HEK293 (cell line): Measurements from ENCODE around the gene STIM2.

Experiments
- CTCF ChIA-PET: fragments of 350-600 bp; formaldehyde crosslinking; extraction: SDS; loops from one replicate; lab custom pipeline; 2021; ENCODE audit warnings: antibody characterized with exemption; lab: Yijun Ruan, JAX
- POLR2A ChIA-PET: fragments of 300-600 bp; formaldehyde crosslinking; extraction: SDS; loops from one replicate; lab custom pipeline; 2020; ENCODE audit warnings: antibody characterized with exemption, inconsistent platforms; lab: Yijun Ruan, JAX
- H3K27ac ChIP-seq: fragments of 200-500 bp; sonication (Bioruptor generic); 2 replicates; pipeline ENCODE4 v1.5.1; 2014; ENCODE audit warnings: low read depth, low read length, control low read depth, inconsistent platforms; ENCODE audit errors: extremely low read depth
- H3K36me3 ChIP-seq, 2 experiments: fragments of 200-500 bp in 1 of 2; sonication (Bioruptor generic) in 1 of 2; 1 replicate in 1 of 2; 2 replicates in 1 of 2; pipeline ENCODE4 v1.5.1; 2014 to 2017; ENCODE audit warnings: inconsistent platforms in 2 of 2, low read length in 2 of 2; ENCODE audit not compliant: control insufficient read depth in 2 of 2, insufficient read depth in 1 of 2
- H3K4me1 ChIP-seq: fragments of 200-500 bp; sonication (Bioruptor generic); 2 replicates; pipeline ENCODE4 v1.5.1; 2014; ENCODE audit warnings: mild to moderate bottlenecking, low read length, inconsistent platforms; ENCODE audit not compliant: control insufficient read depth, insufficient read depth
- H3K4me3 ChIP-seq: 2 replicates; pipeline ENCODE4 v1.5.1; 2011; ENCODE audit warnings: low read depth, mild to moderate bottlenecking, control low read depth, low read length, moderate library complexity
- H3K9me3 ChIP-seq: fragments of 200-500 bp; sonication (Bioruptor generic); 2 replicates; pipeline ENCODE4 v1.5.1; 2014; ENCODE audit warnings: low read depth, low read length, inconsistent platforms; ENCODE audit not compliant: control insufficient read depth, insufficient read depth
- HOXA7 ChIP-seq: sonication (generic); formaldehyde crosslinking; IDR thresholded peaks from 2 replicates; pipeline ENCODE4 v1.8.1; 2022; ENCODE audit warnings: missing genetic modification reagents, borderline replicate concordance
- IKZF3 ChIP-seq: fragments of 450-650 bp; IDR thresholded peaks from 2 replicates; pipeline ENCODE4 v1.5.0; 2018; ENCODE audit warnings: missing biosample characterization, mild to moderate bottlenecking, missing genetic modification characterization, moderate library complexity
- MEIS1 ChIP-seq: sonication (generic); formaldehyde crosslinking; IDR thresholded peaks from 2 replicates; pipeline ENCODE4 v1.8.1; 2022; ENCODE audit warnings: missing genetic modification reagents, mild to moderate bottlenecking, borderline replicate concordance
- REPIN1 ChIP-seq: fragments of 450-650 bp; formaldehyde crosslinking; IDR thresholded peaks from 2 replicates; pipeline ENCODE4 v1.5.1; 2017; ENCODE audit warnings: missing biosample characterization, missing genetic modification characterization, low read depth
- SP2 ChIP-seq: fragments of 450-650 bp; formaldehyde crosslinking; IDR thresholded peaks from 2 replicates; pipeline ENCODE4 v1.5.1; 2016; ENCODE audit warnings: missing biosample characterization, missing genetic modification characterization
- SP7 ChIP-seq: fragments of 450-650 bp; formaldehyde crosslinking; IDR thresholded peaks from 2 replicates; pipeline ENCODE4 v1.5.1; 2016; ENCODE audit warnings: missing biosample characterization, missing genetic modification characterization
- ZFP41 ChIP-seq: fragments of 450-650 bp; formaldehyde crosslinking; IDR thresholded peaks from 2 replicates; pipeline ENCODE4 v1.5.1; 2016; ENCODE audit warnings: missing biosample characterization, missing genetic modification characterization, borderline replicate concordance
- ZNF157 ChIP-seq: fragments of 450-650 bp; formaldehyde crosslinking; IDR thresholded peaks from 2 replicates; pipeline ENCODE4 v1.5.1; 2016; ENCODE audit warnings: missing biosample characterization, missing genetic modification characterization
- ZNF2 ChIP-seq: fragments of 450-650 bp; formaldehyde crosslinking; IDR thresholded peaks from 2 replicates; pipeline ENCODE4 v1.5.1; 2016; ENCODE audit warnings: missing biosample characterization, missing genetic modification characterization
- ZNF202 ChIP-seq: fragments of 450-650 bp; formaldehyde crosslinking; IDR thresholded peaks from 2 replicates; pipeline ENCODE4 v1.5.1; 2016; ENCODE audit warnings: missing biosample characterization, missing genetic modification characterization, borderline replicate concordance
- ZNF223 ChIP-seq: fragments of 450-650 bp; formaldehyde crosslinking; IDR thresholded peaks from 2 replicates; pipeline ENCODE4 v1.5.1; 2016; ENCODE audit warnings: missing biosample characterization, missing genetic modification characterization
- ZNF23 ChIP-seq: fragments of 450-650 bp; formaldehyde crosslinking; IDR thresholded peaks from 2 replicates; pipeline ENCODE4 v1.5.1; 2016; ENCODE audit warnings: missing biosample characterization, missing genetic modification characterization, borderline replicate concordance
- ZNF510 ChIP-seq: fragments of 450-650 bp; formaldehyde crosslinking; IDR thresholded peaks from 2 replicates; pipeline ENCODE4 v1.5.1; 2018; ENCODE audit warnings: mild to moderate bottlenecking, missing genetic modification characterization, missing biosample characterization; ENCODE audit not compliant: insufficient replicate concordance
- ZNF621 ChIP-seq: fragments of 450-650 bp; formaldehyde crosslinking; IDR thresholded peaks from 2 replicates; pipeline ENCODE4 v1.5.1; 2017; ENCODE audit warnings: missing biosample characterization, missing genetic modification characterization
- ZNF658 ChIP-seq: fragments of 450-650 bp; formaldehyde crosslinking; IDR thresholded peaks from 2 replicates; pipeline ENCODE4; 2016; ENCODE audit warnings: missing biosample characterization, missing genetic modification characterization
- ZNF660 ChIP-seq: fragments of 450-650 bp; IDR thresholded peaks from 2 replicates; pipeline ENCODE4 v1.5.1; 2018; ENCODE audit warnings: missing biosample characterization, mild to moderate bottlenecking, missing genetic modification characterization
- ZNF76 ChIP-seq: fragments of 450-650 bp; formaldehyde crosslinking; IDR thresholded peaks from 2 replicates; pipeline ENCODE4; 2016; ENCODE audit warnings: low read depth, missing biosample characterization, missing genetic modification characterization, borderline replicate concordance
- ZNF768 ChIP-seq: fragments of 450-650 bp; formaldehyde crosslinking; IDR thresholded peaks from 2 replicates; pipeline ENCODE4 v1.5.1; 2018; ENCODE audit warnings: missing biosample characterization, mild to moderate bottlenecking, missing genetic modification characterization
- TF ChIP-seq, protein P1 (sequence below): fragments of 450-650 bp; formaldehyde crosslinking; IDR thresholded peaks from 2 replicates; pipeline ENCODE4 v1.5.1; 2016; ENCODE audit warnings: missing biosample characterization, missing genetic modification characterization, borderline replicate concordance
- TF ChIP-seq, protein P2 (sequence below): fragments of 450-650 bp; formaldehyde crosslinking; IDR thresholded peaks from 2 replicates; pipeline ENCODE4 v1.5.1; 2016; ENCODE audit warnings: missing biosample characterization, missing genetic modification characterization
- TF ChIP-seq, protein P3 (sequence below): fragments of 450-650 bp; formaldehyde crosslinking; IDR thresholded peaks from 2 replicates; pipeline ENCODE4 v1.5.1; 2016; ENCODE audit warnings: missing biosample characterization, missing genetic modification characterization
- TF ChIP-seq, protein P4 (sequence below): fragments of 450-650 bp; formaldehyde crosslinking; IDR thresholded peaks from 2 replicates; pipeline ENCODE4 v1.5.1; 2016; ENCODE audit warnings: missing biosample characterization, missing genetic modification characterization

Gene STIM2

DNA sequence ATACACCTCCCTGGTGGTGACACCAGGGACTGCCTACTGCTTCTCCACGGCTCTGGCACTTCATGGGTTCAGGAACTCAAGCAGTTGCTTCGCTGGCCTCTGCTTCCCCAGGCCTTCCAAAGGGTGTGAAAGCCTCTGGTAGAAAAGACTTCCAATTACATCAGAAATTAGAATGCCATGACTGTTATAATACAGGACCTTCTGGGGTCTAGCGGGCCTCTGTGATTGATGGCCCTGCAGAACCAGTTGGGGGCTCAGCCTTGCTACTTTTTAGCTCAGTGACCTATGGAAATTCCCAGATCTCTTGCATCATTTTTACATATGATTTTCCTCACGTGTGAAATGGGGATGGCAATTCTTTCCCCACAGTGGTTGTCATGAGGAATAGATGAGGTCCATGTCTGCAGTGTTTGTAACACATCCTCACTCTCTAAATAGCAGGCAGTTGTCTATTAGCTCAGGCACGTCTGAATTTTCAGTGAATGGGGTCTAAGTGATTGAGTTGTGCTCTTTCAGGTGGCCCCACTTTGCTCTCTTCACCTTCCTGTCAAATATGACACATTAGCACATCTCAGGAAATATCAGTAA is 198.3 kb downstream of the STIM2 start:
- CTCF ChIA-PET = interaction anchor here (0.6 to 1.6 kb wide), 2 partner anchors 8 to 515 kb away, joined by 3 to 5 read pairs; no protein-coding TSS in a partner anchor
- Histone ChIP-seq H3K4me1 (no peaks in the 10 kb centered on the region), H3K9me3 (no peaks in the 10 kb centered on the region), H3K36me3 (no peaks in the 10 kb centered on the region), H3K27ac (no peak overlapping the region), H3K4me3 (no peak overlapping the region)
- POLR2A ChIA-PET = no interaction called here
- TF ChIP-seq ZNF157 (no peak), MEIS1 (CRISPR knock-in tag) (no peak), REPIN1 (tag by site-specific recombination) (no peak), ZNF202 (tag by site-specific recombination) (no peak), ZNF621 (no peak), ZNF23 (no peak), IKZF3 (tag by site-specific recombination) (no peak)
- TF ChIP-seq, protein P1, sequence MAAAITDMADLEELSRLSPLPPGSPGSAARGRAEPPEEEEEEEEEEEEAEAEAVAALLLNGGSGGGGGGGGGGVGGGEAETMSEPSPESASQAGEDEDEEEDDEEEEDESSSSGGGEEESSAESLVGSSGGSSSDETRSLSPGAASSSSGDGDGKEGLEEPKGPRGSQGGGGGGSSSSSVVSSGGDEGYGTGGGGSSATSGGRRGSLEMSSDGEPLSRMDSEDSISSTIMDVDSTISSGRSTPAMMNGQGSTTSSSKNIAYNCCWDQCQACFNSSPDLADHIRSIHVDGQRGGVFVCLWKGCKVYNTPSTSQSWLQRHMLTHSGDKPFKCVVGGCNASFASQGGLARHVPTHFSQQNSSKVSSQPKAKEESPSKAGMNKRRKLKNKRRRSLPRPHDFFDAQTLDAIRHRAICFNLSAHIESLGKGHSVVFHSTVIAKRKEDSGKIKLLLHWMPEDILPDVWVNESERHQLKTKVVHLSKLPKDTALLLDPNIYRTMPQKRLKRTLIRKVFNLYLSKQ (tag by site-specific recombination) = no peak

DNA sequence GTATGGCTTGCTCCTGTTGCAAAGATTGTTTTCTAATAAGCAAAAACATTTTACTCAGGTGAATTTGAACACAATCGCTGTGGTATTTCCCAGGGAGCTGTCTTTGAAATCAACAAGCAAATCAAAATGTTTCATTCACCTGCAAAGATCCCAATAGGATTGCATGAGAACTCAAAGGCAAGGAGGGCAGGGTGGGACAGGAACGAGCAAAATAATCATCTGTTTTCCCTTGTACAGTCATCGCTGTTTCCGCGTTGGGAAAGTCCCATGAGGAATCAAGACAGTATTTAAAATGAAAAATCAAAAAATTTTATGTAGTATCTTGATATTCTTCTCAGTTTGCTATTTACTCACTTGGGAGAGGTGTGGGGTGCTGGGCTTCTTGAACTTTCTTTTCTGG is 198.8 kb downstream of the STIM2 start:
- H3K4me3 ChIP-seq = no peak overlapping the region
- no peaks in the 10 kb centered on the region for H3K9me3 ChIP-seq
- POLR2A ChIA-PET = no interaction called here
- no peak for TF ChIP-seq ZNF768
- TF ChIP-seq ZNF658 (tag by site-specific recombination) = no peak
- TF ChIP-seq SP7 (tag by site-specific recombination) = no peak
- no peak for TF ChIP-seq SP2 (tag by site-specific recombination)
- CTCF ChIA-PET = no interaction called here
- no peak overlapping the region for H3K27ac ChIP-seq
- H3K4me1 ChIP-seq = no peaks in the 10 kb centered on the region
- H3K36me3 ChIP-seq = no peaks in the 10 kb centered on the region

DNA sequence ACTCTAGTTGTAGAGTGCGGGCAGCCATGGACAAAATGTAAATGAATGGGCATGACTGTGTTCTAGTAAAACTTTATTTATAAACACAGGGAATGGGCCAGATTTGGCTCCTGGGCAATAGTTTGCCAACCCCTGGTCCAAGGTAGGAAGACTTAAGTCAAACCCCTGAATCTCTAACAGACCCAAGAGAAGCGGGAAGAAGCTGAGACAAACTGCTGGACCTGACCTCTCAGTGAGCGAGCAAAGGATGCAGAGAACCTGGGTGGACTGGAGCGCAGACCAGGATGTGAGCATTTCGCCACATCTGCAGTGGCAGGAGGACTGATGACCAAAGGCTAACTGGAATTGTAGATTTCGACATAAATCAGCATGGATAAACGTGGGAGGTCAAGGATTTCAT is 201.6 kb downstream of the STIM2 start:
- Histone ChIP-seq H3K27ac (no peak overlapping the region), H3K4me3 (no peak overlapping the region), H3K36me3 (no peaks in the 10 kb centered on the region), H3K4me1 (no peaks in the 10 kb centered on the region), H3K9me3 (no peaks in the 10 kb centered on the region)
- ChIA-PET CTCF (no interaction called here), POLR2A (no interaction called here)
- TF ChIP-seq ZFP41 (tag by site-specific recombination) (no peak), HOXA7 (CRISPR knock-in tag) (no peak), ZNF223 (tag by site-specific recombination) (no peak), ZNF76 (tag by site-specific recombination) (no peak)

DNA sequence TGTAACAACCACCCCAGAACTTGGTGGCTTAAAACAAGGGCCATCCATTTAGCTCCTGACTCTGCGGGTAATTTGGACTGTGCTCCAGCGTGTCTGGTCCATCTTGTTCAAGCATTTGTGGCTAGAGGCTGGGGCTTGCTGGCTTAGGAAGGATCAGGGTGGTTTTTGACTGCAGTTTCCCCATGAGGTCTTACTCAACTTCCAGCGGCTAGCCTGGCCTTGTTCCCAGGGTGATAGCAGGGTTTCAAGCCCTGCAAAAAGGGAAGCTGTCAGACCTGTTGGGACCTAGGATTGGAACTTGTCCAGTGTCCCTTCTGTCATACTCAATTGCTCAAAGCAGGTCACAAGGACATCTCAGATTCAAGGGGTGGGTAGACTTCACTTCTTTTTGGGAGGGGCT is 205.9 kb downstream of the STIM2 start:
- Histone ChIP-seq H3K36me3 (no peaks in the 10 kb centered on the region), H3K27ac (no peak overlapping the region), H3K9me3 (no peaks in the 10 kb centered on the region), H3K4me3 (no peak overlapping the region), H3K4me1 (no peaks in the 10 kb centered on the region)
- CTCF ChIA-PET = interaction anchor here (1.7 kb wide), 1 partner anchor 9 kb away, joined by 5 read pairs; no protein-coding TSS in a partner anchor
- POLR2A ChIA-PET = no interaction called here
- TF ChIP-seq, protein P2, sequence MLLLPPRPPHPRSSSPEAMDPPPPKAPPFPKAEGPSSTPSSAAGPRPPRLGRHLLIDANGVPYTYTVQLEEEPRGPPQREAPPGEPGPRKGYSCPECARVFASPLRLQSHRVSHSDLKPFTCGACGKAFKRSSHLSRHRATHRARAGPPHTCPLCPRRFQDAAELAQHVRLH (tag by site-specific recombination) = no peak
- TF ChIP-seq ZNF660 (tag by site-specific recombination) (no peak), ZNF2 (no peak), ZNF510 (tag by site-specific recombination) (no peak)
- TF ChIP-seq, protein P3, sequence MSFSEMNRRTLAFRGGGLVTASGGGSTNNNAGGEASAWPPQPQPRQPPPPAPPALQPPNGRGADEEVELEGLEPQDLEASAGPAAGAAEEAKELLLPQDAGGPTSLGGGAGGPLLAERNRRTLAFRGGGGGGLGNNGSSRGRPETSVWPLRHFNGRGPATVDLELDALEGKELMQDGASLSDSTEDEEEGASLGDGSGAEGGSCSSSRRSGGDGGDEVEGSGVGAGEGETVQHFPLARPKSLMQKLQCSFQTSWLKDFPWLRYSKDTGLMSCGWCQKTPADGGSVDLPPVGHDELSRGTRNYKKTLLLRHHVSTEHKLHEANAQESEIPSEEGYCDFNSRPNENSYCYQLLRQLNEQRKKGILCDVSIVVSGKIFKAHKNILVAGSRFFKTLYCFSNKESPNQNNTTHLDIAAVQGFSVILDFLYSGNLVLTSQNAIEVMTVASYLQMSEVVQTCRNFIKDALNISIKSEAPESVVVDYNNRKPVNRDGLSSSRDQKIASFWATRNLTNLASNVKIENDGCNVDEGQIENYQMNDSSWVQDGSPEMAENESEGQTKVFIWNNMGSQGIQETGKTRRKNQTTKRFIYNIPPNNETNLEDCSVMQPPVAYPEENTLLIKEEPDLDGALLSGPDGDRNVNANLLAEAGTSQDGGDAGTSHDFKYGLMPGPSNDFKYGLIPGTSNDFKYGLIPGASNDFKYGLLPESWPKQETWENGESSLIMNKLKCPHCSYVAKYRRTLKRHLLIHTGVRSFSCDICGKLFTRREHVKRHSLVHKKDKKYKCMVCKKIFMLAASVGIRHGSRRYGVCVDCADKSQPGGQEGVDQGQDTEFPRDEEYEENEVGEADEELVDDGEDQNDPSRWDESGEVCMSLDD = no peak
- TF ChIP-seq, protein P4, sequence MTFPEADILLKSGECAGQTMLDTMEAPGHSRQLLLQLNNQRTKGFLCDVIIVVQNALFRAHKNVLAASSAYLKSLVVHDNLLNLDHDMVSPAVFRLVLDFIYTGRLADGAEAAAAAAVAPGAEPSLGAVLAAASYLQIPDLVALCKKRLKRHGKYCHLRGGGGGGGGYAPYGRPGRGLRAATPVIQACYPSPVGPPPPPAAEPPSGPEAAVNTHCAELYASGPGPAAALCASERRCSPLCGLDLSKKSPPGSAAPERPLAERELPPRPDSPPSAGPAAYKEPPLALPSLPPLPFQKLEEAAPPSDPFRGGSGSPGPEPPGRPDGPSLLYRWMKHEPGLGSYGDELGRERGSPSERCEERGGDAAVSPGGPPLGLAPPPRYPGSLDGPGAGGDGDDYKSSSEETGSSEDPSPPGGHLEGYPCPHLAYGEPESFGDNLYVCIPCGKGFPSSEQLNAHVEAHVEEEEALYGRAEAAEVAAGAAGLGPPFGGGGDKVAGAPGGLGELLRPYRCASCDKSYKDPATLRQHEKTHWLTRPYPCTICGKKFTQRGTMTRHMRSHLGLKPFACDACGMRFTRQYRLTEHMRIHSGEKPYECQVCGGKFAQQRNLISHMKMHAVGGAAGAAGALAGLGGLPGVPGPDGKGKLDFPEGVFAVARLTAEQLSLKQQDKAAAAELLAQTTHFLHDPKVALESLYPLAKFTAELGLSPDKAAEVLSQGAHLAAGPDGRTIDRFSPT (tag by site-specific recombination) = no peak
